Femur (tissue), 1 donor: ENCODE measurements around the gene HMCN2.
"Not testable (repeated sequence)": the region's sequence is repeated elsewhere in the genome, so short reads cannot be mapped to it uniquely, and the experiment has no call there.

Experiments used
- DNase-seq: peaks from one replicate; pipeline ENCODE4 v3.0.0-alpha.2; 2017

HMCN2 gene

GRCh38 chr9:130395810-130396435, 130.4 kb downstream of the HMCN2 start:
- no peak for DNase-seq

GRCh38 chr9:130396581-130396980, 131.0 kb downstream of the HMCN2 start:
- no peak for DNase-seq

DNA sequence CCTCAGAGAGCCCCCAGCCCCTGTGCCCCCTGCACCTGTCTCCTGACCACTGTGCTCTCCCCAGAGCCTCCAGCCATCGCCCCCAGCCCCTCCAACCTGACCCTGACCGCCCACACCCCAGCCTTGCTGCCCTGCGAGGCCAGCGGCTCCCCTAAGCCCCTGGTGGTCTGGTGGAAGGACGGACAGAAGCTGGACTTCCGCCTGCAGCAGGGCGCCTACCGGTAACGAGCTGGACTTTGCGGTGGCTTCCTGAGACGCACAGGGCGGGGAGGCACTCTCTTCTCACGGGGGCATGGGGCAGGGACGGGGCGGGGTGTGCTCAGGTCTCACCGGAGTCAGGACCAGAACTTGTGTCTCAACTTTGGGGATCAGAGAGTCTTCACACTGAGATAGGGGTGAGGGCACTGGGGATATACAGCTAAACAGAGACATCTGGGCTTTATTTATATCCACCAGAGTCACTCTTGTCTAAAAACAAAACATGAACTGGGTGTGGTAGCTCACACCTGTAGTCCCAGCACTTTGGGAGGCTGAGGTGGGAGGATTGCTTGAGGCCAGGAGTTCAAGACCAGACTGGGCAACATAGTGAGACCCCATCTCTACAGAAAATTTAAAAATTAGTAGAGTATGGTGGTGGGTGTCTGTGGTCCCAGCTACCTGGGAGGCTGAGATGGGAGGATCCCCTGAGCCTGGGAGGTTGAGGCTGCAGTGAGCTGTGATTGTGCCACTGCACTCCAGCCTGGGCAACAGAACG, 133.1 kb downstream of the HMCN2 start:
- DNase-seq: no peak

GRCh38 chr9:130399768-130400167, 134.2 kb downstream of the HMCN2 start:
- no peak for DNase-seq

- DNase-seq: no peak
Measured at GRCh38 chr9:130400870-130401269, 135.3 kb downstream of the HMCN2 start.

DNA sequence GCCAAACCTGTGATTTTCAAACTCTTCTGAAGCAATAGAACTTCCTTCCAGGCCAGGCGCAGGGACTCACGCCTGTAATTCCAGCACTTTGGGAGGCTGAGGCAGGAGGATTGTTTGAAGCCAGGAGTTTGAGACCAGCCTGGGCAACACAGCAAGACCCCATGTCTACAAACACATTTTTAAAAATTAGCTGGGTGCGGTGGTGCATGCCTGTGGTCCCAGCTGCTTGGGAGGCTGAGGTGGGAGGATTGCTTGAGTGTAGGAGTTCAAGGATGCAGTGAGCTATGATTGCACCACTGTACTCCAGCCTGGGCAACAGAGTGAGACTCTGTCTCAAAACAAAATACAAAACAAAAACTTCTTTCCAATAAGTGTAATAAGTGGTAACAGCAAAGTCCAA, 136.2 kb downstream of the HMCN2 start:
- not testable (repeated sequence) for DNase-seq

DNA sequence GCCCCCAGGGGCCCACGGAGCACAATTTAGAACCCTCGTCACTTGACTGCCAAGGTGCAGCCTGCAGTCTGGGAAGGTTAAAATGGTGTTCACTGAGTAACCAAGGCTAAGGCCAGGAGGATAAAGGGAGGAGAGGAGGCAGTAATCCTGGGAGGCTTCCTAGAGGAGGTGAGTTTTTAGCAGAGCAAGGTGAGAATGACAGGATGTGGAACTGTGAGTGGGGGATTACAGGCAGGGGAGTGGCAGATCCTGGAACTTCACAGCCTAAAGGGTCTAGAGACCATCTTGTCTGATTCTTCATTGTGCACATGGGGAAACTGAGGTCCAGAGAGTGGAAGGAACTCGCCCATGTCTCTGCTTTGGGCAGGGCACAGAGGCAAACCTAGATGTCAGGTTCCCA, 136.7 kb downstream of the HMCN2 start:
- no peak for DNase-seq

DNA sequence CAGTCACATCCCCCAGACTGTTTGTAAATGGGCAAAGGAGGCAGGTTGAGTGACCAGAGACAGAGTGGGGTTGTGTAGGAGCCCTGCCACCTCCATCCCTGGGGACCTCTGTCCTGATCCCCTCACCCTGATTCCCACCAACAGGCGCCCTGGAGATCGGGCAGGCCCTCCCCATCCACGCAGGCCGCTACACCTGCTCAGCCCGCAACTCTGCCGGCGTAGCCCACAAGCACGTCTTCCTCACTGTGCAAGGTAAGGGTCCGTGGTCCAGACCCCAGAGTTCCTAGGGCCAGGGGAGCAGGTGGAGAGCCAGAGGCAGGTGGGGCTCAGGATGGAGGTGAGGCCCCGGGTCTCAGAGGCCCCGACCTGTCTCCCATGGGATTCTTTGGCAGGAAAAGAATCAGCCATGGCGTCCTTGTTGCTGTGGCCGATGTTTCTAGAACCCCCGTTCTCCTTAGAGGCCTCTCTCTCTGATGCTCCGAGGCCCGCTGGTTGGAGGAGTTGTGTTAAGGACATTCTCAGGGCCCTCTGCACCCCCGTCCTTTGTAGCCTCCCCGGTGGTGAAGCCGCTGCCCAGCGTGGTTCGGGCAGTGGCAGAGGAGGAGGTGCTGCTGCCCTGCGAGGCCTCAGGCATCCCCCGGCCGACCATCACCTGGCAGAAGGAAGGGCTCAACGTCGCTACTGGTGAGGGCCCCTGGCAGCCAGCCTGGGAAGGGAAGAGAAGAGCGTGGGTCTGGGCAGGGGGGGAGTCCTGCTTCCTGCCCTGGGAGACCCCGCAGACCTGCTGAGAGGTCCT, 137.3 kb downstream of the HMCN2 start:
- DNase-seq: no peak

- no peak for DNase-seq
Measured at GRCh38 chr9:130405657-130406257, 140.2 kb downstream of the HMCN2 start.

DNA sequence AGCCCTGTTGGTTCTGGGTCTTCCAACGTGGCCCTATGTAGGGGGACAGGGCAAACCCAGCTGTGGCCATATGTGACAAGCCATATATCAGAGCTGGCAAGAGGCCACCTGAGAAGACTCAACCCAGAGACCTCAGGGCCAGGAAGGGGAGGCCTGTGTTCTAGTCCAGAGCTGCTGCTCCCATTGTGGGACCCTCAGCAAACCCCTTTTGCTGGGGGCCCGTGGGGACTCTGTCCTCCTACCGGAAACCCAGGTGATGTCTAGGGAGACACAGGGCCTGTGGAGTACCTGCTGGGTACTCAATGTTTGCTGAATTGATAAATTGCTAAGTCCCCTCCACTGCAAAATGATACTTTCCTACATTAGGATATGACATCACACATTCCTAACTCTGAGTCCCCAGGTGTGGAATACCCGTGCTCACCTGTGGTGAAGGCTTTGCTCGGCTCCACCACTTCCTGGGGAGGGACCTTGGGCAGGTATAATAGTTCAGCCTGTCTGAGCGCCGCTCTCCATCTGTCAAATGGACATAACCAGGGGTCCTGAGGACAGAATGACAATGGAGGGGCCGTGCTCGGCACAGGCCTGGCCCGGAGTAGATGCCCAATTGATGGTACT, 140.8 kb downstream of the HMCN2 start:
- DNase-seq: no peak

GRCh38 chr9:130407916-130408663, 142.5 kb downstream of the HMCN2 start:
- DNase-seq: no peak

- DNase-seq: no peak
Measured at GRCh38 chr9:130408669-130409068, 143.1 kb downstream of the HMCN2 start.

- DNase-seq: no peak
Measured at GRCh38 chr9:130409246-130409645, 143.7 kb downstream of the HMCN2 start.

GRCh38 chr9:130410443-130410842, 144.9 kb downstream of the HMCN2 start:
- no peak for DNase-seq

GRCh38 chr9:130411566-130411915, 146.0 kb downstream of the HMCN2 start:
- DNase-seq: no peak

GRCh38 chr9:130414081-130414731, 148.6 kb downstream of the HMCN2 start:
- no peak for DNase-seq

DNA sequence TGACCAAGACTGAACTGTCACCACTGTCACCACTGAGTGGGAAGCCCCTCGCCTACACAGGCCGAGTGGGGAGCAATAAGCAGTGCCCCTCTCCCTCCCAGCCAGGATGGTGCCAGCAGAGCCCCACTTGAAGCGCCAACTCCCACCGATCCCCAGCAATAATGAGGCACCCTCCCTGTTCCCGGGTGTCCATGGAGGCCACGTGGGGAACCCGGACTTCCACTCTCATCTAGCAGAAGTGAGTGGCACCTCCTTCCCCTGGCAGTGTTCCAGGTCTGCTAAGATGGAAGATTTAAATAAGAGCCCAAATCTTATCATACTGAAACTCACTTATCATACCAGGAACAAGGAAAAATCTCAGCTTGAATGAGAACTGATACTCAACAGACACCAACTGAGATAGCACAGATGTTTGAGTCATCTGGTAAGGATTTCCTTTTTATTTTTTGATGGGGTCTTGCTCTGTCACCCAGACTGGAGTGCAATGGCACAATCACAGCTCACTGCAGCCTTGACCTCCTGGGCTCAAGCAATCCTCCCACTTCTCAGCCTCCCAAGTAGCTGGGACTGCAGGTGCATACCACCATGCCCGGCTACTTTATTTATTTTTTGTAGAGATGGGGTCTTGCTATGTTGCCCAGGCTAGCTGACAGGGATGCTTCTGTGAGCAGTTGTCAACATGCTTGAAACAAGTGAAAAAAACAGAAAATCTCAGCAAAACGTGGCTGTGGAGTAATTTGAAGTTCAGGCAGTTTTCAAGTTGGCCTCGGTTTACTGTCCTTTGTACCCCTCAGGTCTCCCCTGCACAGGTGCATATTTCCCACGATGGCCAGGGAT, 149.6 kb downstream of the HMCN2 start:
- DNase-seq: no peak

DNA sequence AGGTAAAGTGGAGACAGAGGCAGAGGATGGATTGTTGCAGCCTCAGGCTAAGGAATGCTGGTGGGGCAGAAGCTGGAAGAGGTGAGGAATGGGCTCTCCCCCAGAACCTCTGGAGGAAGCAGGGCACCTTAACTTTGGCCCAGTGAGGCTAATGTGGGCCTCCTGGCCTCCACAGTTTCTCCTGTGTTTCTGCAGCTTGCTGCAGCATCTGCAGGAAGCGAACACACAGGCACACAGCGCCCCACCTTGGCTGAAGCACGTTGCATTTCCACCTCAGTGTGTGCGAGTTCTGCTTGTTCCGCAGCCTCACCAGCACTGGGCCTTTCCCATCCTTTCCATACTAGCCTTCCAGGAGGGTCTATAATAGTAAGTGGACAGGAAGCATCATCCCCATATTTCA, 152.0 kb downstream of the HMCN2 start:
- DNase-seq: no peak

DNA sequence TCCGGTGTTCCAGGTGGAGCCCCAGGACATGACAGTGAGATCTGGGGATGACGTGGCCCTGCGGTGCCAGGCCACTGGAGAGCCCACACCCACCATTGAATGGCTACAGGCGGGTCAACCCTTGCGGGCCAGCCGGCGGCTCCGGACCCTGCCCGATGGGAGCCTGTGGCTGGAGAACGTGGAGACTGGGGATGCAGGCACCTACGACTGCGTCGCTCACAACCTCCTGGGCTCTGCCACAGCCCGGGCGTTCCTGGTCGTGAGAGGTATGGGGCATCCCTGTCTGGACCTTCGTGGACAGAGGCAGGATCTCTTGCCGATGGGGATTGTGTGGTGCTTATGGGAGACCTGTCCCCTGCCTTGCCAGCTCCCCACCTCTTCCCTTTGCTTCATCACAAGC, 153.2 kb downstream of the HMCN2 start:
- no peak for DNase-seq

DNA sequence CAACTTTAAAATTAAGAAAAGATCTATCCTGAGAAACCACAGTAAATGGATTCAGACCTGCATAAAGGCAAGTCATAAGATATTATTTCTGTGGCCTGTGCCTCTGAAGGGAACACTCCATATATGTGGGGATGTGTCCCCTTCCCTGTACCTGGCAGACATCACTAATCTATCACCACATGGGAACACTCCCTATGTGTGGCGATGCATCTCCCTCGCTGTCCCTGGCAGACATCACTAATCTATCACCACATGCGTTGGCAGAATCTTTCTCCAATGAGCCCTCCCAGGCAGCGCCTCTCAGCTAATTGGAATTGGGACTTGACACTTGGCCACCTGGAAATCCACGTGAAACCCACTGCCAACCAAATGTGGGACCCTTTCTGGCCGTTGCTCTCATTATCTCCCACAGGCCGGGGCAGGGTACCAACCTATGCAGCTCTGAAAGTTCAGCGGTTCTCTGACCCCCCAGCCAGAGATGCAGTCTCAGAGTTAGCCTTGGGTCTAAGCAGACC, 154.0 kb downstream of the HMCN2 start:
- DNase-seq: no peak
